ENCODE measurements around the gene ARAF.

ARAF gene

GRCh38 chrX:47564438-47565085, 3.6 kb downstream of the ARAF start:
- no peak for DNase-seq (ENCODE audit: low read depth in 2 of 2)

DNA sequence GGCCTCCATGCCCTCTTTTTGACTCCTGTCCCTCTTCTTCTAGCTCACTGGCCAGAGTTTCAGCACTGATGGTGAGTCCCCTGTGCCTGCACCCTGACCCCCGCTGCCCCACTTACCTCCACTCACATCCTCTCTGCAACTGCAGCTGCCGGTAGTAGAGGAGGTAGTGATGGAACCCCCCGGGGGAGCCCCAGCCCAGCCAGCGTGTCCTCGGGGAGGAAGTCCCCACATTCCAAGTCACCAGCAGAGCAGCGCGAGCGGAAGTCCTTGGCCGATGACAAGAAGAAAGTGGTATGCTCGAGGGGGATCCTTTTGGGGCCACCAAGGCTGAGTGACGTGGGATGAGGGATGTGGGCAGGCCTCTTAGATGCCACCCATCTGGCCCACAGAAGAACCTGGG, 5.8 kb downstream of the ARAF start:
- no peak for DNase-seq (ENCODE audit: low read depth in 2 of 2)

DNA sequence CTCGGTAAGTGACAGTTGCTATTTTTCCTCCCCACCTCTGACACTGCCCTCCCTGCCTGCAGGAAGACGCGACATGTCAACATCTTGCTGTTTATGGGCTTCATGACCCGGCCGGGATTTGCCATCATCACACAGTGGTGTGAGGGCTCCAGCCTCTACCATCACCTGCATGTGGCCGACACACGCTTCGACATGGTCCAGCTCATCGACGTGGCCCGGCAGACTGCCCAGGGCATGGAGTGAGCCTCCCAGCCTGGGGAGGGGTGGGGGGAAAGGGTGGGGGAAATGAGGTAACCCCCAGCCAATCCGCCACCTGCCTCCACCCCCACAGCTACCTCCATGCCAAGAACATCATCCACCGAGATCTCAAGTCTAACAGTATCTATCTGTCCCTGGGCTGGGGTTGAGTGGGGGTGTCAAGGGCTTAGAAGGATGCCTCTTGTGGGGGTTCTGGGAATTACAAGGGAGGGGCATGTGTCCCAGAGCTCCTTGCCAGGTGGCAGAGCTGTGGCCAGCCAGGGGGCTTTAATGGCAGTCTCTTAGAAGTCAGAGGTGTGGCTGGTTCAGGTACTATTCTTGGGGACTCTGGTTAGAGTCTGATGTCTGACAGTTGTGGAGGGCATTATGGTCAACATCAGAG, 7.8 kb downstream of the ARAF start:
- no peak for DNase-seq (ENCODE audit: low read depth in 2 of 2)

DNA sequence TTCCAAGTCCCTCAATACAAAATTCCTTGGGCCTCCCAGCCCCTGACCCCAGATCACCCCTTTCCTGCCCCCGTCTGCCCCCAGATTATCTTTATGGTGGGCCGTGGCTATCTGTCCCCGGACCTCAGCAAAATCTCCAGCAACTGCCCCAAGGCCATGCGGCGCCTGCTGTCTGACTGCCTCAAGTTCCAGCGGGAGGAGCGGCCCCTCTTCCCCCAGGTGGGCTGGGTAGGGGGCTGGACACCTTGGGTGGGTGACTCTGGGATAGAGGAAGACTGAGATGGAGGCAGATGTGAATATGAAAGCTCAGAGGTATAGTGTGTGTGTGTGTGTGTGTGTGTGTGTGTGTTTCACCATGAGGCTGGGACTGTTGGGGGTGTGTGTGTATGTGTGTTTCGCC, 9.8 kb downstream of the ARAF start:
- no peak for DNase-seq (ENCODE audit: low read depth in 2 of 2)

- DNase-seq (ENCODE audit: low read depth in 2 of 2) = no peak
Observed at GRCh38 chrX:47571215-47571614, 10.2 kb downstream of the ARAF start.

GRCh38 chrX:47571896-47572295, 10.9 kb downstream of the ARAF start:
- no peak for DNase-seq (ENCODE audit: low read depth in 2 of 2)

GRCh38 chrX:47572773-47573340, 11.9 kb downstream of the ARAF start:
- DNase-seq (ENCODE audit: low read depth in 2 of 2) = no peak

GRCh38 chrX:47573341-47574075, 12.5 kb downstream of the ARAF start:
- peak in 1 of 2 experiments; percentile 44 for DNase-seq (ENCODE audit: low read depth in 2 of 2)

DNA sequence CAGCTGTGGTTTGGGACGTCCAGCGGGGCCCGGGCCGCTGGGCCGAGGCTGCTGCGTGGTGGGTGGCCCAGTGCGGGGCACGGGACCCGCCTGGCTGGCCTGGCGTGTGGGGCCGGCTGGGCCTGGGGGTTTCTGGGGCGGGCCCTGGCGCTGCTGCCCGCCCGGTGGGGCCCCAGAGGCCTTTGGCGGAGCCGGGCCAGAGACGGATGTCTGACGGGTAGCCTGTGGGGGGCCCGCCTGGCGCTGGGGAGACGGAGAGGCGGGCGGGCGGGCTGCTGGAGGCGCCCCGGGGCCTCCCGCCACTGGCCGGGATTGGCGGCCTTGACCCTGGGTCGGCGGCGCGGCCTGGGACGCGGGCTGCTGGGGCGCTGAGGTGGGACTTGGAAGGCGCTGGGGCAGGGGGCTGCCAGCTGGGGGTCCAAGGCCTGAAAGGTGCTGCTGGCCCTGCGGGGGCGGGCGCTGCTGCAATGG, 13.1 kb downstream of the ARAF start:
- no peak for DNase-seq (ENCODE audit: low read depth in 2 of 2)

- no peak for DNase-seq (ENCODE audit: low read depth in 2 of 2)
Observed at GRCh38 chrX:47574547-47575301, 13.7 kb downstream of the ARAF start.

DNA sequence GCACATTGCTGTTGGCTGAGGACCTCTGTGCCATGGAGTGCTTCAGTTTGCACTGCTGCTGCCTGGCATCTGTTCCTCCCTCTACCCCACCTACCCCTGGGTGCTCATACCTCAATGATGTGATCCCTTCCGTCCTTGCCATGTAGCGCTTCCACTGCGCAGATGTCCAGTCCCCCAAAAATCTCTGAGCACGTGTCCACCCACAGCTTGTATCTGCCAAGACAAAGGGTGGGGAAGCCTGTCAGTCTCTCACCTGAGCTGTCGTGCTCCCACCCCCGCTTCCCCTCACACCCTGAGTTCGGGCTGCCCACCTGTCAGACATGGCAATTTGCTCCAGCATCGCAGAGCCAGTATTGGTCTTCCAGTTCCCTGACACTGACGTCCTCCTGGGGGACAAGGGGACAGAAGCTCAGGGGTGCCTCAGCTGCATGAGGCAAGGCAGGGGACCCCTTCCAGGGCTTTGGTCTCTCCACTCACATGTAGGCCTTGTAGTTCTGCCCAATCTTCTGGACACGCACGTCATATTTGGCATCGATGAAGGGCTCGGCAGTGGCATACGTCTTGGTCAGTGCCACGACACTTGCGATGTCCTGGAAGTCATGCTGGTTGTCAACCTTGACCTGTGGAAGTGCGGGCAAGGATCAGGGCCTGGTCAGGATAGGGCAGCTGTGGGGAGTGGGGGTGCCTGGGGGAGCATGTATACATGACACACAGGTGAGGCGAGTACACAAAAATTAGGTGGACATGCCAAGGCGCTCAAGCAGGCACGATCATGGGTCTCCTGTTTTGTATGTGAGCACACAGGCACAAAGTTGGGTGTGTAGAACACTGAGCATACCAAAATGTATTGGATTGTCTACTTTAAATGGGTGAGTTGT, 15.3 kb downstream of the ARAF start:
- DNase-seq (ENCODE audit: low read depth in 2 of 2) = no peak

DNA sequence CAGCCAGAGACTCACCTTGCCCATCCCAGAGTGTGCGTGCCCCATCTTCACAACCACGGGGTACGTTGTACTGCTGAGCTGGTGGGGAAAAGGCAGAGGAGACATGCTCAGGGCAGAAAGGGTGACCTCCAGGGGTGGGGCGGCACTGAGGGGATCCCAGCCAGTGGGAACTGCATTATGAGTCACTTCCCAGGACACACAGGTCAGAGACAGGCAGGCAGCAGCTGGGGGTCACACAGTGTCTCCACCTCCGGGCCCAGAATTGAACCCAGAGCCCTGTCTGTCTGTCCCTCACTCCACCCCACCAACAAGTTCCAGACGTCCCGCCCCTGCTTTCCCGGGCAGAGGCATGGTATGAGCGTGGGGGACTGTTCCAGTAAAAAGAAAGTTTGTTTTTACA, 16.4 kb downstream of the ARAF start:
- DNase-seq (ENCODE audit: low read depth in 2 of 2) = no peak

- DNase-seq (ENCODE audit: low read depth in 2 of 2) = no peak
Observed at GRCh38 chrX:47577901-47578300, 16.9 kb downstream of the ARAF start.

GRCh38 chrX:47578692-47579091, 17.7 kb downstream of the ARAF start:
- DNase-seq (ENCODE audit: low read depth in 2 of 2) = no peak

DNA sequence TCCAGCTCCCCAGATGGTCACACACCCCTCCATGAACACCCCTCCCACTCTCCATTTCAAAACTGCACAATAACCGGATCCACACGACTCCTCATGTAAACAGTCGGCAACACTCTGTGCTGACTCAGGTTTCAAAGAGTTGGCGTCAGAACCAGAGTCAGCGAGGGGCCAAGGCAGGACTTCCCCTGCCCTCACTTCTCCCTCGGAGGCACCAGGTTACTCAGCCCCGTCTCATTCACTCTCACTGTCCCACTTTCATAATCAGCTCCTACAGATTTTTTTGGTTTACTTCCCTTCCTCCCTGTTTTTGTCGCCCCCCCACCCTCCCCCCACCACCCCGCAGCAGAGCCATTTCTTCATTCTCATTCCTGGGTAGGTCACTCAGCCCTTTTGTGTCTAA, 18.5 kb downstream of the ARAF start:
- no peak for DNase-seq (ENCODE audit: low read depth in 2 of 2)

GRCh38 chrX:47581731-47582647, 21.0 kb downstream of the ARAF start, which contains the start of gene TIMP1:
Gene TIMP1, plus strand, starts transcription at chrX:47582436. Its CDS starts 980 bp downstream, at chrX:47583416.
- DNase-seq (ENCODE audit: low read depth in 2 of 2) = peak; percentile 79 to 80

DNA sequence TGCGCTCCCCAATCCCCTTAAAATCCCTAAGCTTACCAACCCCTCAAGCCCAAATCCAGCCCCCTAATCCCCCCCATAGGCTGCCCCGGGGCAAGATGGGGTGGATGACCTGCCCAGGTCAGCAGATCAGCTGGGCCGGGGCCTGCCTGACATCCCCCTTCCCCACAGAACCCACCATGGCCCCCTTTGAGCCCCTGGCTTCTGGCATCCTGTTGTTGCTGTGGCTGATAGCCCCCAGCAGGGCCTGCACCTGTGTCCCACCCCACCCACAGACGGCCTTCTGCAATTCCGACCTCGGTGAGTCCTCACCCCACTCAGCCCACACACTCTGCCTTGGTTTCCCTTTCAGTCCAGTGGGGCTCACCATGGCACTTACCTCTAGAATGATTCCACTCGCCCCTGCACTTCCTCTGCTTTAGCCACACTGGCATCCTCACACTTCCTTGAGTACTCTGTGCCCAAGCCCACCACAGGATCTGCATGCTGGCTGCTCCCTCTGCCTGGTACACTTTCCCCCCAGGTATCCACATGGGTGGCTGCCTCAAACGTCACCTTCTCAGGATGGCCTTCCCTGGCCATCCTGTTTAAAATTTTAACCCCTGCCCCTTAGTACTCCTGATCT, 22.3 kb downstream of the ARAF start:
- no peak for DNase-seq (ENCODE audit: low read depth in 2 of 2)

DNA sequence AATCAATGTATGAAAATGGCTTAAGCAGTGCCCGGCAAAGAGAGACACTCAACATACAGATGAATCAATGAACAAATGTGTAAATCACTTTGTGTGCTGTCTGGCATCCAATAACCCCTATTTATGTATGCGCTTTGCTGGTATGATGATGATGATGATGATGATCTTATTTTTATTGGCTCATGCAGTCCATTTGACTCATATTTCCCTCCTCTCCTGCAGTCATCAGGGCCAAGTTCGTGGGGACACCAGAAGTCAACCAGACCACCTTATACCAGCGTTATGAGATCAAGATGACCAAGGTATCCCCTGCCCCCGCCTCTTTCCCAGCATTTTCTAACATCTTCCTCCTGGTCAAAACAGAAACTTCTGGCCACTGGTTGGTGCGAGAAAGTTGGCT, 23.7 kb downstream of the ARAF start:
- no peak for DNase-seq (ENCODE audit: low read depth in 2 of 2)

DNA sequence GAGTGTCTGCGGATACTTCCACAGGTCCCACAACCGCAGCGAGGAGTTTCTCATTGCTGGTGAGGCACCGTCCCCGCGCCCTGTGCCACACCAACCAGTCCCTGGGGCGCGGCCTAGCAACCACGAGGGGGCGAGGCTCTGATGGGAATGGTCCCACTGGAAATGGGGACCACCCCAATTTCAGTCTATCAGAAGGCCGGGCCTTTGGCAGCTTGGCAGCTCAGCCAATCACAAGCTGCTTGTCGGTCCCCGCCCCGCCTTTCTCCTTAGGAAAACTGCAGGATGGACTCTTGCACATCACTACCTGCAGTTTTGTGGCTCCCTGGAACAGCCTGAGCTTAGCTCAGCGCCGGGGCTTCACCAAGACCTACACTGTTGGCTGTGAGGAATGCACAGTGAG, 24.3 kb downstream of the ARAF start:
- no peak for DNase-seq (ENCODE audit: low read depth in 2 of 2)
